DND-41 (cell line): ENCODE data around the gene CACNA1E.
"Not testable (repeated sequence)": the region's sequence is repeated elsewhere in the genome, so short reads cannot be mapped to it uniquely, and the experiment has no call there.

Experiments used
- ATAC-seq: fragments of 200-7000 bp; cut with Tn5 transposase; 3 replicates; pipeline ENCODE4 v1.9.1; 2021; ENCODE audit warnings: low read depth; ENCODE audit not compliant: insufficient read depth
- DNase-seq: peaks from one replicate; pipeline ENCODE4 v3.0.0-alpha.2; 2020
- H2AFZ ChIP-seq: 2 replicates; pipeline ENCODE4 v1.6.0; 2012; ENCODE audit warnings: low read depth, low read length
- H3K27ac ChIP-seq: 2 replicates; pipeline ENCODE4 v1.5.1; 2012; ENCODE audit warnings: low read length, inconsistent platforms
- H3K27me3 ChIP-seq: fragments of 200-600 bp; sonication (generic); 2 replicates; pipeline ENCODE4 v1.6.0; 2012; ENCODE audit warnings: low read length, mild to moderate bottlenecking, inconsistent platforms; ENCODE audit not compliant: insufficient read depth, poor library complexity
- H3K36me3 ChIP-seq: 2 replicates; pipeline ENCODE4 v1.5.1; 2012; ENCODE audit warnings: low read length, inconsistent platforms; ENCODE audit not compliant: insufficient read depth
- H3K4me1 ChIP-seq: 2 replicates; pipeline ENCODE4 v1.5.1; 2012; ENCODE audit warnings: mild to moderate bottlenecking, low read length; ENCODE audit not compliant: insufficient read depth
- H3K4me2 ChIP-seq: 2 replicates; pipeline ENCODE4 v1.6.0; 2012; ENCODE audit warnings: mild to moderate bottlenecking, moderate library complexity, low read length, inconsistent platforms; ENCODE audit not compliant: insufficient read depth
- H3K4me3 ChIP-seq, 2 experiments: fragments of 200-600 bp in 1 of 2; shearing (Covaris generic) in 1 of 2; 2 replicates each; pipeline ENCODE4 v1.5.1; 2012 to 2016; ENCODE audit warnings: inconsistent platforms in 2 of 2, low read length in 2 of 2, mild to moderate bottlenecking in 2 of 2, low read depth in 1 of 2, moderate library complexity in 1 of 2
- H3K79me2 ChIP-seq: 2 replicates; pipeline ENCODE4 v1.6.0; 2012; ENCODE audit warnings: low read length, inconsistent platforms; ENCODE audit not compliant: insufficient read depth
- H3K9ac ChIP-seq: 2 replicates; pipeline ENCODE4 v1.6.0; 2012; ENCODE audit warnings: low read depth, mild to moderate bottlenecking, inconsistent platforms, low read length, moderate library complexity
- H3K9me3 ChIP-seq: 2 replicates; pipeline ENCODE4 v1.5.1; 2012; ENCODE audit warnings: low read length, moderate library complexity, mild to moderate bottlenecking, inconsistent platforms; ENCODE audit not compliant: insufficient read depth, severe bottlenecking
- H4K20me1 ChIP-seq: 2 replicates; pipeline ENCODE4 v1.6.0; 2012; ENCODE audit warnings: low read length; ENCODE audit not compliant: insufficient read depth
- CTCF ChIP-seq: IDR thresholded peaks from 2 replicates; pipeline ENCODE4 v1.5.1; 2012; ENCODE audit warnings: borderline replicate concordance, low read length, moderate library complexity, mild to moderate bottlenecking; ENCODE audit not compliant: poor library complexity, severe bottlenecking; ENCODE audit errors: extremely low read depth
- EZH2 ChIP-seq: IDR thresholded peaks from 3 replicates; pipeline ENCODE4 v1.6.1; 2012; ENCODE audit warnings: borderline replicate concordance, low read depth, mild to moderate bottlenecking, moderate library complexity, low read length, inconsistent platforms; ENCODE audit not compliant: severe bottlenecking

CACNA1E gene

GRCh38 chr1:181522864-181523263 is 39.5 kb downstream of the CACNA1E start:
- no peak overlapping the region for H2AFZ ChIP-seq
- H3K36me3 ChIP-seq, result no peaks in the 10 kb centered on the region
- no peaks in the 10 kb centered on the region for H3K9me3 ChIP-seq
- H3K9ac ChIP-seq, result no peak overlapping the region
- no peak overlapping the region for H3K27ac ChIP-seq
- no peaks in the 10 kb centered on the region for H4K20me1 ChIP-seq
- ATAC-seq (no peak), DNase-seq (no peak)
- TF ChIP-seq CTCF (no peak), EZH2 (no peak)
- no peak overlapping the region for H3K4me3 ChIP-seq
- no peaks in the 10 kb centered on the region for H3K79me2 ChIP-seq
- H3K27me3 ChIP-seq, result peaks cover 14% of the 10 kb centered on the region
- H3K4me1 ChIP-seq, result no peaks in the 10 kb centered on the region
- H3K4me2 ChIP-seq, result no peak overlapping the region

- ATAC-seq (no peak), DNase-seq (no peak)
- H2AFZ ChIP-seq, result no peak overlapping the region
- H3K9ac ChIP-seq, result no peak overlapping the region
- no peaks in the 10 kb centered on the region for H3K4me1 ChIP-seq
- H3K27ac ChIP-seq, result no peak overlapping the region
- no peaks in the 10 kb centered on the region for H3K9me3 ChIP-seq
- TF ChIP-seq EZH2, result no peak
- TF ChIP-seq CTCF, result no peak
- no peaks in the 10 kb centered on the region for H3K79me2 ChIP-seq
- H3K36me3 ChIP-seq, result no peaks in the 10 kb centered on the region
- H3K4me2 ChIP-seq, result no peak overlapping the region
- H4K20me1 ChIP-seq, result no peaks in the 10 kb centered on the region
- peaks cover 8% of the 10 kb centered on the region for H3K27me3 ChIP-seq
- no peak overlapping the region for H3K4me3 ChIP-seq
These were observed 41.9 kb downstream of the CACNA1E start for GRCh38 chr1:181525104-181525721.

- not testable (repeated sequence) for H3K9ac ChIP-seq, H4K20me1 ChIP-seq, H2AFZ ChIP-seq, H3K4me2 ChIP-seq, H3K79me2 ChIP-seq, H3K36me3 ChIP-seq, H3K9me3 ChIP-seq, H3K4me1 ChIP-seq, ATAC-seq, DNase-seq, H3K4me3 ChIP-seq, H3K27me3 ChIP-seq, H3K27ac ChIP-seq
These were observed 44.9 kb downstream of the CACNA1E start for GRCh38 chr1:181528241-181528640.

GRCh38 chr1:181531441-181531840 is 48.1 kb downstream of the CACNA1E start:
- no peak overlapping the region for H3K4me3 ChIP-seq
- DNase-seq, result no peak
- ATAC-seq, result no peak
- H3K27ac ChIP-seq, result no peak overlapping the region
- no peaks in the 10 kb centered on the region for H3K9me3 ChIP-seq
- H3K36me3 ChIP-seq, result no peaks in the 10 kb centered on the region
- no peak overlapping the region for H3K4me2 ChIP-seq
- no peaks in the 10 kb centered on the region for H3K79me2 ChIP-seq
- no peaks in the 10 kb centered on the region for H3K4me1 ChIP-seq
- H3K27me3 ChIP-seq, result peaks cover 5% of the 10 kb centered on the region
- TF ChIP-seq EZH2 (no peak), CTCF (no peak)
- H2AFZ ChIP-seq, result no peak overlapping the region
- no peak overlapping the region for H3K9ac ChIP-seq
- no peaks in the 10 kb centered on the region for H4K20me1 ChIP-seq
